GM18505 (cell line): Measurements from ENCODE around the gene RAB27B.

ENCODE experiments used
- ATAC-seq: cut with Tn5 transposase; IDR thresholded peaks from one replicate; pipeline ENCODE4 v1.9.1; 2021; ENCODE audit not compliant: unreplicated experiment
- POLR2A ChIP-seq: IDR thresholded peaks from 4 replicates; pipeline ENCODE4 v1.6.1; 2011; ENCODE audit warnings: borderline replicate concordance; ENCODE audit not compliant: insufficient read depth, insufficient read length; ENCODE audit errors: extremely low read depth

The RAB27B gene

GRCh38 chr18:54888933-54889332 lies 60.7 kb downstream of the RAB27B start:
- no peak for ATAC-seq
- no peak for TF ChIP-seq POLR2A

GRCh38 chr18:54899500-54899899 lies 71.2 kb downstream of the RAB27B start:
- ATAC-seq = no peak
- no peak for TF ChIP-seq POLR2A

- TF ChIP-seq POLR2A = no peak
- ATAC-seq = no peak
Observed at GRCh38 chr18:54900290-54900689, 72.0 kb downstream of the RAB27B start.

DNA sequence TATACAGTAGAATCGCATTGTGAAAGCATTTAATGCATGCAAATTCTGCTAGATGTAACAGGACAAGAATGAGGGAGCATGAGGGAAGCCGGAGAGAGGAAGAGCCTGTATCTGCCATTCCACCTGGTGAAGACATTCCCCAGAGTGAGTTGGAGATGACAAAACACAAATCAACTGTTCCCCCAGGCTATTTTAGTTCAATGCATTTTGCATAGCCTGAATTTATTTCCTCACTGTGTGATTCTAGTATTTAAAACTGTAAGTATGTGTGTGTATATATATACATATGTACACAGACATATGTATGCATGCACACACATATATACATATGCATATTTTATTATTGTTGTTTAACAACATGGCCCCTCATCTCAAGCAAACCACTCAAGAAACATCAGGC lies 76.3 kb downstream of the RAB27B start:
- no peak for ATAC-seq
- no peak for TF ChIP-seq POLR2A

DNA sequence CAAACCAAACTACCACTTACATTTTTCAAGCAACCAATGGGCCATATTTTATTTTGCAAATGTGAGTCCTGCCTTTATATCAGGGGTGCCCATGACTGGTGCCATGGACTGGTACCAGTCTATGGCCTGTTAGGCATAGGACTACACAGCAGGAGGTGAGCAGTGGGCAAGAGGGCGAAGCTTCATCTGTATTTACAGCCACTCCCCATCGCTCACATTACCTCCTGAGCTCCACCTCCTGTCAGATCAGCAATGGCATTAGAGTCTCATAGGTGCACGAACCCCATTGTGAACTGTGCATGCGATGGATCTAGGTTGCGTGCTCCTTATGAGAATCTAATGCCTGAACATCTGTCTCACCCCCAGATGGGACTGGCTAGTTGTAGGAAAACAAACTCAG lies 77.4 kb downstream of the RAB27B start:
- no peak for ATAC-seq
- TF ChIP-seq POLR2A = no peak

GRCh38 chr18:54906331-54907185 lies 78.3 kb downstream of the RAB27B start:
- TF ChIP-seq POLR2A = no peak
- ATAC-seq = no peak

GRCh38 chr18:54909538-54909937 lies 81.3 kb downstream of the RAB27B start:
- TF ChIP-seq POLR2A = no peak
- no peak for ATAC-seq

DNA sequence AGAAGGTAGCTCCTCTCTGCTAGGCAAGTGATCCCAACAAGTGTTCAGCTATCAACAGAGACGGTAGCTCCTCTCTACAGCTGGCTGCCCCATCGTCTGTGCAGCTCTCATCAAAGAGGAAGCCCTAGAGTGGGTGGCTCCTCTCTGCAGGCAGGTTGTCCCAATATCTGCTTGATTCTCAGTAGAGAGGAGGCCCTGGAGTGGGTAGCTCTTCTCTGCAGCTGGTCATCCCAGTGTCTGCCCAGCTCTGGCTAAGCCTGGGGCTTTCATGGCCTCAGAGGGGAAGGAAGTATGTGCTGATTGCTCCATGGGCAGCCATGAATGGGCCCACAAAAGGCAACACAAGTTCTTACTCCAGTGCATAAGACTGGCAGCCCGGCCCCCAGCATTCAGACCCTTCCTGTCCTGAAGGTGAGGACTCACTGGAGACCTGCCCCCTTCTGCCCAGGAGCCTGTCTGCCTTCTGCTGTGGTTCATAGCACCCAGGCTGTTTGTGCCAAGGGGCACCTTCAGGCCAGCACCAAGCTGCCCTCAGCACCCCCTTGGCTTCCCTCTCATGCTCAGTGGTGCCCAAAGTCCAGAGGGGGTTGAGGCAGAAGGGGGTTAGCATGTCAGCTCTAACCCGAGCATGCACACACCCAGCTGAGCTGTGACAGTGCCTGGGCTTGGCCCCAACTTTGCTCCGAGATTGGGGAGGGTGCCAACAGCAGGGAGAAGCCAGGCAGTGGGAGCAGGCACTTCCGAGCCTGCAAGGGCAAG lies 82.1 kb downstream of the RAB27B start:
- no peak for ATAC-seq
- no peak for TF ChIP-seq POLR2A

GRCh38 chr18:54911551-54911950 lies 83.3 kb downstream of the RAB27B start:
- TF ChIP-seq POLR2A = no peak
- no peak for ATAC-seq

DNA sequence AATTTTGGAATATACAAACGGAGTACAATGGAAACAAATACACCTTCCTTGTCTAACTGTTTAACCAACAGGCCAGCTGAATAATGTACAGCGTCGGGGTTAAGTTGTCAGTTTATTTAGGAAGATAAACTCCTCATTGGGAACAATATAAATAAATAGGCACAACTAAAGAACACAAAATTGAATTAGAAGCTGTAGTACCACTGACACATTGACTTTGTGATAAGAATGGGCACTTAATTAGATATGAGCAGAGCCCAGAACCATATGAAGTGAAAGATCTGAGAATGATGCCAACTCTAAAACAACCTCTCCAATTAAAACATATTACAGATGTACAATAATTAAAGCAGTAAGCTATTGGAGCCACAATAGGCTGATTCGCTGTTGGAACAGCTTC lies 86.5 kb downstream of the RAB27B start:
- no peak for ATAC-seq
- no peak for TF ChIP-seq POLR2A

DNA sequence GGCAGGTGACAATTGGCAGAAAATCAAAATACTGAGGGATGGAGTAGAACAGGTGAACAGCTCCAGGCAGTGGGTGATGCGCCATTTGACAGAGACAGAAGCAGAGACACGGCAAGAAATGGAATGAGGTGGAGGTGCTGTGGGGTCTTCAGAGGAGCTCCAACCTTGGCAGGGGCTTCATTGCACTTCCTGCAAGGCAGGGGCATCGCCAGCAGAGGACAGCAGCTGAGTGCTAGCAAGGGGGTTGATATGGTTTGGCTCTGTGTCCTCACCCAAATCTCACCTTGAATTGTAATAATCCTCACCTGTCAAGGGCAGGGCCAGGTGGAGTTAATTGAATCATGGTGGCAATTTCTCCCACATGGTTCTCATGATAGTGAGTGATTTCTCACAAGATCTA lies 88.2 kb downstream of the RAB27B start:
- TF ChIP-seq POLR2A = no peak
- ATAC-seq = no peak

GRCh38 chr18:54918060-54918459 lies 89.8 kb downstream of the RAB27B start:
- no peak for ATAC-seq
- TF ChIP-seq POLR2A = no peak

GRCh38 chr18:54919412-54919811 lies 91.1 kb downstream of the RAB27B start:
- TF ChIP-seq POLR2A = no peak
- ATAC-seq = no peak
